ENCODE results near the gene LZIC. TPM values are rescaled to one million over a fixed set of nuclear protein-coding genes. Genes with fewer than 3 reads are reported as not detected.

The LZIC gene
- total RNA-seq, result 41.0 and 41.9 TPM in 2 replicates

GRCh38 chr1:9942939-9943788, at the start of gene LZIC, which contains the start of gene NMNAT1:
LZIC (minus strand) TSS chr1:9943391; CDS start chr1:9936619, 6,772 bp downstream.
NMNAT1 (plus strand) TSS chr1:9943475; CDS start chr1:9972074, 28,599 bp downstream.

DNA sequence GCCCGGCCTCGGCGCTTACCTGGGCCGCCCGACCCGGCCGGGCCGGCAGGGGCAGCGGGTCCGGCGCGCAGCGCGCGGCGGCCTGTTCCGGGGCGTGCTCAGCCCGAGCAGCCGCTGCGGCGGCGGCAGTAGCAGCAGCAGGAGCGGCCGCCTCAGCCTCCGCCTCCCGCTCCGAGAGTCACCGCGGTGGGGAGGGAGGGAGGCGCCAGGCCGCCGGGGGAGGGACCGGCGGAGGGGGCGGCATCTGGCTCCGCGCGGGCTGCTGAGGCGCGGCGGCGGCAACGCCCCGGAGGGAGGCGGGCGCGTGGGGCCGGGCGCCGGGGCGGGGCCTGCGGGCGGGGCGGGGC, 33.1 kb downstream of the LZIC start, which contains the start of gene CTNNBIP1:
Gene CTNNBIP1 (minus strand): TSS at position 194 of the 347 bp plus-strand sequence. CDS start 38,205 bp downstream, outside the sequence.

Other genes starting within 250 kb of the LZIC start
- gene CLSTN1, start 119.4 kb downstream of the LZIC start, total RNA-seq, result 167 and 210 TPM in 2 replicates
- 22.3 and 33.9 TPM in 2 replicates for gene CTNNBIP1, start 33.1 kb downstream of the LZIC start, total RNA-seq
- 17.5 and 21.6 TPM in 2 replicates for gene NMNAT1, start 84 bp upstream of the LZIC start, total RNA-seq
- gene RBP7, start 53.8 kb upstream of the LZIC start, total RNA-seq, result not detected in 2 replicates
- 28.2 and 46.7 TPM in 2 replicates for gene UBE4B, start 89.6 kb upstream of the LZIC start, total RNA-seq